DND-41 (cell line): Measurements from ENCODE around the gene BCL6.

ENCODE experiments used
- CTCF ChIP-seq: IDR thresholded peaks from 2 replicates; pipeline ENCODE4 v1.5.1; 2012; ENCODE audit warnings: borderline replicate concordance, low read length, moderate library complexity, mild to moderate bottlenecking; ENCODE audit not compliant: poor library complexity, severe bottlenecking; ENCODE audit errors: extremely low read depth
- EZH2 ChIP-seq: IDR thresholded peaks from 3 replicates; pipeline ENCODE4 v1.6.1; 2012; ENCODE audit warnings: borderline replicate concordance, low read depth, mild to moderate bottlenecking, moderate library complexity, low read length, inconsistent platforms; ENCODE audit not compliant: severe bottlenecking

- no peak for TF ChIP-seq CTCF
- TF ChIP-seq EZH2: no peak
These were observed 808 bp downstream of the BCL6 start for GRCh38 chr3:187744169-187745151.
